GM21576 (cell line): Measurements from ENCODE around the gene PYGB.
A peak's percentile ranks its signal among the peaks of the same experiment; 100 is the strongest.
"Not testable (repeated sequence)": the region's sequence is repeated elsewhere in the genome, so short reads cannot be mapped to it uniquely, and the experiment has no call there.

ENCODE experiments used
- ATAC-seq: cut with Tn5 transposase; IDR thresholded peaks from one replicate; pipeline ENCODE4 v1.9.1; 2021; ENCODE audit warnings: mild to moderate bottlenecking, moderate library complexity; ENCODE audit not compliant: unreplicated experiment

PYGB gene

GRCh38 chr20:25229486-25230165 is 18.3 kb upstream of the PYGB start:
- ATAC-seq = no peak

GRCh38 chr20:25230166-25230831 is 17.6 kb upstream of the PYGB start:
- peak; percentile 82 for ATAC-seq

- no peak for ATAC-seq
Observed at GRCh38 chr20:25233016-25233772, 14.7 kb upstream of the PYGB start.

GRCh38 chr20:25234009-25234849 is 13.7 kb upstream of the PYGB start:
- not testable (repeated sequence) for ATAC-seq

- no peak for ATAC-seq
Observed at GRCh38 chr20:25236450-25237304, 11.2 kb upstream of the PYGB start.

GRCh38 chr20:25237610-25238318 is 10.1 kb upstream of the PYGB start:
- ATAC-seq = peak; percentile 77

GRCh38 chr20:25238319-25239037 is 9.4 kb upstream of the PYGB start:
- no peak for ATAC-seq

- no peak for ATAC-seq
Observed at GRCh38 chr20:25239387-25240370, 8.2 kb upstream of the PYGB start.

- not testable (repeated sequence) for ATAC-seq
Observed at GRCh38 chr20:25240851-25241658, 6.8 kb upstream of the PYGB start.

GRCh38 chr20:25241659-25241955 is 6.3 kb upstream of the PYGB start:
- not testable (repeated sequence) for ATAC-seq

- no peak for ATAC-seq
Observed at GRCh38 chr20:25242231-25242630, 5.7 kb upstream of the PYGB start.

- no peak for ATAC-seq
Observed at GRCh38 chr20:25243416-25243979, 4.4 kb upstream of the PYGB start.

GRCh38 chr20:25244976-25245375 is 2.9 kb upstream of the PYGB start:
- no peak for ATAC-seq

- ATAC-seq = no peak
Observed at GRCh38 chr20:25245461-25245860, 2.4 kb upstream of the PYGB start.

- ATAC-seq = no peak
Observed at GRCh38 chr20:25246182-25246999, 1.5 kb upstream of the PYGB start.

- peak; percentile 4 for ATAC-seq
Observed at GRCh38 chr20:25247000-25247517, 826 bp upstream of the PYGB start.
